B cell (primary cell): ENCODE measurements around the gene UBE4A.

ENCODE experiments used
- CTCF ChIP-seq: fragments of 200-600 bp; IDR thresholded peaks from one replicate; pipeline ENCODE4 v1.8.0; 2022; ENCODE audit warnings: antibody characterized with exemption, mild to moderate bottlenecking
- EZH2 ChIP-seq: IDR thresholded peaks from 2 replicates; pipeline ENCODE4 v1.6.1; 2012; ENCODE audit warnings: borderline replicate concordance, low read depth, mild to moderate bottlenecking, moderate library complexity, low read length; ENCODE audit not compliant: insufficient read depth, poor library complexity, severe bottlenecking

- TF ChIP-seq CTCF (no peak), EZH2 (no peak)
These were observed 47.1 kb upstream of the UBE4A start for GRCh38 chr11:118312328-118312727.
